Cardiac muscle cell (in vitro differentiated cells and primary cell): Measurements from ENCODE around the gene SYT9. TPM values are rescaled to one million over a fixed set of nuclear protein-coding genes. Genes with fewer than 3 reads are reported as not detected.

Source experiments
- DNase-seq, 2 donors: peaks; one replicate each; pipeline versions ENCODE4 v3.0.0 to v3.0.0-alpha.2; 2010 to 2017; ENCODE audit warnings: low read depth in 1 of 2, low spot score in 1 of 2
- H3K27ac ChIP-seq: fragments of 200-600 bp; sonication (generic); 2 replicates; pipeline ENCODE4 v1.5.1; 2016
- H3K27me3 ChIP-seq: fragments of 200-600 bp; sonication (generic); 2 replicates; pipeline ENCODE4 v1.6.0; 2016; ENCODE audit warnings: control low read depth
- H3K36me3 ChIP-seq: fragments of 200-600 bp; sonication (generic); 2 replicates; pipeline ENCODE4 v1.5.1; 2016; ENCODE audit warnings: control low read depth
- H3K4me1 ChIP-seq: fragments of 200-600 bp; sonication (generic); 2 replicates; pipeline ENCODE4 v1.8.1; 2017; ENCODE audit warnings: low read depth, mild to moderate bottlenecking, mixed run types
- H3K4me3 ChIP-seq: fragments of 200-600 bp; sonication (generic); 2 replicates; pipeline ENCODE4 v1.5.1; 2016; ENCODE audit warnings: mild to moderate bottlenecking
- H3K9me3 ChIP-seq: fragments of 200-600 bp; sonication (generic); 2 replicates; pipeline ENCODE4 v1.5.1; 2017; ENCODE audit warnings: low read depth, mild to moderate bottlenecking, control low read depth
- polyA plus RNA-seq: library from polyadenylated mRNA; unstranded; fragments of >200 nt; fragmentation: Nextera tagmentation; extraction: Ambion mirVana; gene quantifications from 2 replicates; pipeline ENCODE4 v1.2.1, GENCODE V29; 2016
- total RNA-seq: library from RNA; depleted of rRNA; stranded (reverse); fragments of >200 nt; gene quantifications from 2 replicates; pipeline ENCODE4 v1.2.3, GENCODE V29; 2016
- TF ChIP-seq, protein P1 (sequence below): IDR thresholded peaks from 2 replicates; pipeline ENCODE4 v1.5.1; 2012; ENCODE audit warnings: low read depth, mild to moderate bottlenecking, low read length

SYT9 gene
- total and polyA plus RNA-seq, 2 experiments from 2014 or later = 1.3 to 2.2 TPM

DNA sequence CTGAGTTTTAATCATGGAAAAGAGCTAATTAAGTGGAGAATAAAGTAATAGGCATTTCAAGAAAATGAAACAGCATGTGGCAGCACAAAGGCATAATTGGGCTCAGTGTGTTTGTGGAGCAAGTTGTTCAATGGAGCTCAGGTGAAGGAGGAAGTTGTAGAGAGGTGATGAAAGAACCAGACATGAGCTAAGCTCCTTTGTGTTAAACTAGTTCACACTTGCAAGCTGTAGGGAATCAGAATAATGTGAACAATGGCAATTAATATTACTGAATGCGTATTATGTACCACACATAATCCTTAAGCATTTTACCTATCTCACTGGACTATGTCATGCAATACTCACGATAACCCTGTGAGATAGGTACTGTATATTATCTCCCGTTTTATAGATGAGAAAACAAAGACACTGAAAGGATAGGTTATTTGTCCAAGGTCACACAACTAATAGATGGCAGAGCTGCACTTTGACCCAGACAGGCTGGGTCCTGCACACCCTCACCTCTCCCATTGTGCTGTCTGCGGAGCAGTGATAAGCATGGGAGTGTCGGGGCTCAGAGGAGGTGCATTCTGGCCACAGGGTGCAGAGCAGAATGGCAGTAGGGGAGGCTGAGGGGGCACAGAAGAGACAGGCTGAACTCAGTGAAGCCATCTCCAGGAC, 242.5 kb downstream of the SYT9 start:
- TF ChIP-seq, protein P1, sequence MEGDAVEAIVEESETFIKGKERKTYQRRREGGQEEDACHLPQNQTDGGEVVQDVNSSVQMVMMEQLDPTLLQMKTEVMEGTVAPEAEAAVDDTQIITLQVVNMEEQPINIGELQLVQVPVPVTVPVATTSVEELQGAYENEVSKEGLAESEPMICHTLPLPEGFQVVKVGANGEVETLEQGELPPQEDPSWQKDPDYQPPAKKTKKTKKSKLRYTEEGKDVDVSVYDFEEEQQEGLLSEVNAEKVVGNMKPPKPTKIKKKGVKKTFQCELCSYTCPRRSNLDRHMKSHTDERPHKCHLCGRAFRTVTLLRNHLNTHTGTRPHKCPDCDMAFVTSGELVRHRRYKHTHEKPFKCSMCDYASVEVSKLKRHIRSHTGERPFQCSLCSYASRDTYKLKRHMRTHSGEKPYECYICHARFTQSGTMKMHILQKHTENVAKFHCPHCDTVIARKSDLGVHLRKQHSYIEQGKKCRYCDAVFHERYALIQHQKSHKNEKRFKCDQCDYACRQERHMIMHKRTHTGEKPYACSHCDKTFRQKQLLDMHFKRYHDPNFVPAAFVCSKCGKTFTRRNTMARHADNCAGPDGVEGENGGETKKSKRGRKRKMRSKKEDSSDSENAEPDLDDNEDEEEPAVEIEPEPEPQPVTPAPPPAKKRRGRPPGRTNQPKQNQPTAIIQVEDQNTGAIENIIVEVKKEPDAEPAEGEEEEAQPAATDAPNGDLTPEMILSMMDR = no peak
- Histone ChIP-seq H3K9me3 (no peaks in the 10 kb centered on the region), H3K36me3 (no peaks in the 10 kb centered on the region), H3K4me1 (no peaks in the 10 kb centered on the region), H3K27ac (no peak overlapping the region), H3K27me3 (no peaks in the 10 kb centered on the region), H3K4me3 (no peak overlapping the region)
- no peak for DNase-seq

DNA sequence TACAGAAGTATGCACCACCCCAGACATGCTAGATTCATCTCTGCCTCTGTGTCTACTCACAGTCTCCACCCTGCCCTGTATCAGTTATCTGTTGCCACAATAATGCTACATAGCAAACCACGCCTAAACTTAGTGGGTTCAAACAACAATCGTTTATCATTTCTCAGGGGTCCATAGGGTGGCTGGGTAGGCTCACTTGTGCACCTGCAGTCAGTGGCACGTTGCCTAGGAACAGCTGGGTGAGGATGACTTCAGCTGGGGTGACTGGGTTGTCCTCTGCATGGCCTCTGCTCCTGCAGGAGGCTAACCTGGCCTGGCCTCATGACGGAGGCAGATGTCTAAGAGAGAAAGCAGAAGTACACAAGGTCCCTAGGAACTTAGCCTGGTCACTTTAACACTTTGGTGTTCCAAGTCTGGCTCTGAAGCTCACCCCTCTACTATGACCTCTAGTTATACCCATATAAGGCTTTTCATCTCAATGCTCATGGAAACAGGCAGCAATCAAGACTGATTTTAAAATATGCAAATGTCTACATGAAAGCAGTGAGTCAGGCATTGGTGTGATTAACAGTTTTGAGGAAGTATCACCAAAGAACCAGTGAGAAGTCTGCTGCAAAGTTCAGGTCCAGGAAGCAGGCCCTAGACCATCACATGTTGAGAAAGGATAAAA, 244.3 kb downstream of the SYT9 start:
- DNase-seq = no peak
- no peaks in the 10 kb centered on the region for H3K36me3 ChIP-seq
- no peak overlapping the region for H3K27ac ChIP-seq
- no peaks in the 10 kb centered on the region for H3K9me3 ChIP-seq
- TF ChIP-seq, protein P1 = no peak
- no peaks in the 10 kb centered on the region for H3K4me1 ChIP-seq
- H3K27me3 ChIP-seq = no peaks in the 10 kb centered on the region
- no peak overlapping the region for H3K4me3 ChIP-seq

DNA sequence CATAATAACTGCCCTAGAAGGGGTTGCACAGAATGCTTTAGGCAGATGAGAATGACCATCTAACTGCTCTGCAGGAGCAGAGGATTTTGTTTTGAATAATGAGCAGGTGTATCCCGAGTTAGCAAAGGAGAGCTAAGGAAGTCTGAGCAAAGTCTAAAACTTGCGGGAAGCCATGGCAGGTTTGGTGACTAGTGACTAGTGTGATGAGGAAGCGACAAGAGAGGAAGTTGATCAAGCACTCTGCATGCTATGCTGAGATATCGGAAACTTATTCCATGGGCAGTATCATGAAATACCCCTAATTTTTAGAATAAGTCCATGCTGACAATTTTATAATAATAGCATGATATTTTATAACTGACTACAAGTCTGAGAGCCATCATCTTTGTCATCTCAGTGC, 246.5 kb downstream of the SYT9 start:
- no peak overlapping the region for H3K4me3 ChIP-seq
- no peak for DNase-seq
- no peak overlapping the region for H3K27ac ChIP-seq
- TF ChIP-seq, protein P1 = no peak
- no peaks in the 10 kb centered on the region for H3K4me1 ChIP-seq
- H3K9me3 ChIP-seq = no peaks in the 10 kb centered on the region
- H3K36me3 ChIP-seq = no peaks in the 10 kb centered on the region
- no peaks in the 10 kb centered on the region for H3K27me3 ChIP-seq

DNA sequence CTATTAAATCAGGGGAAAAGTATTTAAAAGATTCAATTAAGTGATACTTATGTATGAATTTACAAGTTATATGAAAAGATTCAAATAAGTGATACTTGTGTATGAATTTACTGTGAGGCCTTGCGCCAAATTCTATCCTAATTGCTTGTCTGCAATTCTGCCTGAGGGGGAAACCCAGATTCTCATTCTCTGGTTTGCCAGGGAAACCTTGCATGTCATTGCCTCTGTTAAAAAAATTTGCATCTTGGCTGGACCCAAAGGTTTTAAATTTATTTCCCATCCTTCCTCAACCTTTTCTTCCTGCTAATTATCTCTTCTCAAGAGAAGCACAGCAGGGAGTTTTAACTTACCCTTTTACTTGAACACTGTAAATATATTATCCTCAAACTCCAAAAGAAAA, 247.4 kb downstream of the SYT9 start:
- Histone ChIP-seq H3K4me1 (no peaks in the 10 kb centered on the region), H3K36me3 (no peaks in the 10 kb centered on the region), H3K27ac (no peak overlapping the region), H3K4me3 (no peak overlapping the region), H3K9me3 (no peaks in the 10 kb centered on the region), H3K27me3 (no peaks in the 10 kb centered on the region)
- TF ChIP-seq, protein P1 = no peak
- DNase-seq = no peak

DNA sequence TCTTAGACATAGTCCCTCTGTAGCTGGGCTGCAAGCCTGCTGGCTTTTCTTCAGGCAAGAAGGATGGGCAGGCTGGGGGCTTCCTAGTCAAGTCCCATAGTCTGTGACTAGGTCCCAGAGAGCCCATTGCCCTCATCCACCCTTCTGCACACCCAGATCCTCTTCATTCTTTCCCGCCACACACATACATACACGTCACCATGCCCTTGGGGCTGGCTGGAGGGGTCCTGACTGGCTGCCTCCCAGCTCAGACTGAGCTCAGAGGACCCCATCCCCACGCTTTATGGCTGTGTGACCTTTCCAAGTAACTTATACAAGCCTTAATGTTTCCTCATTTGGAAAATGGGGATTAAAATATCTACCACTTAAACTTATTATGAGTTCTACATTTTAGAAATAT, 248.5 kb downstream of the SYT9 start:
- Histone ChIP-seq H3K27ac (no peak overlapping the region), H3K27me3 (no peaks in the 10 kb centered on the region), H3K4me1 (no peaks in the 10 kb centered on the region), H3K9me3 (no peaks in the 10 kb centered on the region), H3K36me3 (no peaks in the 10 kb centered on the region), H3K4me3 (no peak overlapping the region)
- DNase-seq = no peak
- TF ChIP-seq, protein P1 = no peak
